ENCODE measurements around the gene PDE4B.

Gene PDE4B

DNA sequence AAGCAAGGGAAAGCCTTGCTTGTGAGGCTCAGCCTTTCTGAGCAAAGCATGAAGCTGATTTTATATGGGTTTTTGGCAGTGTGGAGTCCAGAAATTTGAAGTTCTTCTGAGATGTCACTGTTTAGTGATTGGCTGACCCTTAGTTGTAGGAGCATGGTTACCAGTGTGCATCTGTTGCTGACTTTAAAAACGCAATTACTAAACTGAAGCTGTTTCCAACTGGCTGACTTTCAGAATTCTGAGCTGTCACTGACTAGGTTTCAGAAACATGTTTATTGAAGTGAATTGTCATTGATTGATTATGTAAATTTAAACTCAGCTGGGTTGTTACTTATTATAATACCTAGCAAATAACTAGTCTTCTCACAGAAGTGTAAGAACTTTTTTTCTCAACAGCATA lies 89.4 kb downstream of the PDE4B start:
- DNase-seq (ENCODE audit: low read depth) = no peak

GRCh38 chr1:65889441-65889840 lies 96.7 kb downstream of the PDE4B start:
- DNase-seq (ENCODE audit: low read depth) = no peak

DNA sequence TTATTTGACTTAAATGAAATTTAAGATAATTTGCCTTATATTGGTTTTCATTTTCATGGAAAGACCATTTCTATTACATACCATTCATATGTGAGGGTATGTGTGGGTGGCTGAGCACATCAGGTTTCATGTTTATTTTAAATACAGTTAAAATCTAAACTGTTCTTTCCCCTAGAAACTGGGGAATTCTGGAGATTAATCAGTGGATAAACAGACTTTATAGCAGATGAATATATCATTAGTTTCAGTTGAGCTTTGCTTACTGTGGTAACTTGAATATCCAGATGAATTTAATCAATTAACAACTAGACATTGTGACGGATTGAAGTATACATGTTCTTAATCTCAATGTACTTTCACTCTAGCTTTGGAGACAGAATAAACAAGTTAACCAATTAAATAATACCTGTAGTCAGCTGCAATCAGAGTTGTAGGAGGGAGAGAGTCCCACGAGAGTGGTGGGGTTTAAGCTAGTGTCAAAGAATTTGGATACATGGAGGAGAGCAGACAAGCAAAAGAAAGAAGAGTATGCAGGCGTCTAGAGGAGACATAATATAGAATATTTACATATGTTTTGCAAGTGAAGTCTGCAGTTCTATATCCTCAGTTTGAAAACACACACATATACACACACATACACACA lies 97.6 kb downstream of the PDE4B start:
- no peak for DNase-seq (ENCODE audit: low read depth)

GRCh38 chr1:65894738-65895605 lies 102.3 kb downstream of the PDE4B start:
- DNase-seq (ENCODE audit: low read depth) = no peak

DNA sequence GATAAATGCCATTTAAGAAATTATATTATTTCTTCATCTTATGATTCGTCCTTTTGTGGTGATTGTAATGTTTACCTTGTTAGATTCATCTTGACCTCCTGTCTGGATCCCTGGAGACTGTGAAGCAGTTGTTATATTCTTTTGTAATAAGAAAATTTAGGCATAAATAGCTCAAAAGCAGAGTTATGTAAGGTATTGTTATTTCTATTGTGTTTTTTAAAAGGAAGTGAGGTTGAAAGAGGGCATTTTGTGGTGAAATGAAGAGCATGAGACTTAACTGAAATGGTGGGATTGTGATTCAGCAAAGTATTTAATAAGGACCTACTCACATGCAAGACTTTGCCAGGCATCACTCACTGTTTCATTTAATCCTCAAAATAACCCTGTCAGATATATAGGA lies 104.0 kb downstream of the PDE4B start:
- no peak for DNase-seq (ENCODE audit: low read depth)

- no peak for DNase-seq (ENCODE audit: low read depth)
Observed at GRCh38 chr1:65897485-65897884, 104.8 kb downstream of the PDE4B start.

- no peak for DNase-seq (ENCODE audit: low read depth)
Observed at GRCh38 chr1:65904681-65905083, 112.0 kb downstream of the PDE4B start.

DNA sequence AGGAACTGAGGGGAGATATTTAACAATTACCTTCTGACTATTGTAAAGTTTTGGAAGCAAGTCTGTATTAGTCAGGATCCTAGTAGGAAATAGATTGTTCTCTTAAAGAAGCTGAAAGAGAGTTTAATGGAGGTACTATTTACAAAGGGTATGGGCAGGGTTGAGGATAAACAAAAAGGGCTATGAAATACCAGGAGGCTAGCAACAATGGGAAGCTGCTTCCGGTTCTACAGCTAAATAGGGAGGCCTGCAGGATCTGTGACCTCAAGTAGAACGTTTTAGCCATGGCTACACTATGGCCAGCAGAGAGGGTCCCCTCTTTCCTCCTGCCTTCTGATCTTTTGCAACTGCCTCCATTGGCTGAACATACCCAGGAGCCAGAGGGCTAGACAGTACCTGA lies 117.7 kb downstream of the PDE4B start:
- DNase-seq (ENCODE audit: low read depth) = no peak

DNA sequence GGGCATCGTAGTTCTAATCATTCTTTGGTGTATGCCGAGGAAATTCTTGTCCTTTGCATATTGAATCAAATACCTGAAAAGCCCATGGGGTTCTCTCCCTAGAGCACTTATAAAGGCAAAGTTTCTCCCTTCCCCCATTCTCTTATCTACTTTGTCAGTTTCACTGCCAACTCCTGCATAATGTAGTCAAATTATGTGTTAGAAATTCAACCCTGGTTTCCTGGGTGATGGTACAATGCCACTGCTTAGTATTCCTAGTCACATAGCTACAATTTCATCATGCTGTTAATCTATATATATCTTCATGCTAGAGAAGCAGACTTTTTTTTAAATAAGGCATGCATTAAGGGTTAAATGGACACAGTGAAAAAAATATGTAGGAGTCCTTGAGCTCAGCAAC lies 119.0 kb downstream of the PDE4B start:
- no peak for DNase-seq (ENCODE audit: low read depth)

DNA sequence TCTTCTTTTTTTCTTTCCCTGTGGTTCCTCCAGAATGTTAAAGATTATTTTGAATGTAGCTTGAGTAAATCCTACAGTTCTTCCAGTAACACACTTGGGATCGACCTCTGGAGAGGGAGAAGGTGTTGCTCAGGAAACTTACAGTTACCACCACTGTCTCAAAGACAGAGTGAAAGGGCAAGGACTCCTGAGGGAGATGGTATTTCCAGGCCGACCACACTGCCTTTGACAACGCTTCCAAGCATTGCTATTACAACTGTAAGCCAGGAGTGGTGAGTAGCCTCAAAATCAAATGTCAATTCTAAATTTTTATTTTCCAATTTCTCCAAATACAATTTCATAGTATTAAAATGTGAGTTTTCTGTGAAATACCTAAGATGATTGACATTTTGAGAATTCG lies 125.9 kb downstream of the PDE4B start:
- DNase-seq (ENCODE audit: low read depth) = no peak

- no peak for DNase-seq (ENCODE audit: low read depth)
Observed at GRCh38 chr1:65921446-65921845, 128.8 kb downstream of the PDE4B start.

DNA sequence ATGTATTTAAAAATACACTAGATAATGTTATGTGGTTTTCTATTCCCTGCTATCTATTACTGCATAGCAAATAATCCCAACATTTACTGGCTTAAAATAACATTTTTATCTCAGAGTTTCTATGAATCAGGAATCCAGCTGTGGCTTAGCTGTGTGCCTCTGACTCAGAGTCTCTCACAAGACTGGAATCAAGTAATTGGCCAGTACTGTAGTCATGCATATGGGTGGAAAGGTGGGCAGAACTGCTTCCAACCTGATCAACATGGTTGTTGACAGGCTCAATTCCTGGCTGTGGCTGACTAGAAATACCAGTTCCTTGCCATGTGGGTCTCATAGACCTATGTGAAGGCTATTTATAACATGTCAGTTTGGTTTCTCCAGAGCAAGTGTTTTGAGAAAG lies 131.8 kb downstream of the PDE4B start:
- no peak for DNase-seq (ENCODE audit: low read depth)

GRCh38 chr1:65938506-65938905 lies 145.8 kb downstream of the PDE4B start:
- no peak for DNase-seq (ENCODE audit: low read depth)

DNA sequence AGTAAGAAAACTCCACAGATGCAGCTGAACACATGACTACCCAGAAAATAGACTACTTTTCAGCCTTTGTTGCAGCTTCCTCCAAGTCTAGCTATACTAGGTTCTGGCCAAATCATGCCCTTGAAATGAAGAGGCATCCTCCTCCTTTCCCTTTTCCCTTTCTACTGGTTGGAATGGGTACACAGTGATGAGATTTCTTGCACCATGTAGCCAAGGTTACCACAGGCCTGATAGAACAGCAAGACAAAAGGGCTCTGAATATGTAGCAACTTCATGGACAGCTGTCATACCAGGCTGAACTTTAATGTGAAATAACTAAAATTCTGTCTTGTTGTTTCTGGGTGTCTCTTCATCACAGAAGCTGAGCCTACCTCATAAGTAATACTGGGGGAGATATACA lies 146.5 kb downstream of the PDE4B start:
- DNase-seq (ENCODE audit: low read depth) = no peak

DNA sequence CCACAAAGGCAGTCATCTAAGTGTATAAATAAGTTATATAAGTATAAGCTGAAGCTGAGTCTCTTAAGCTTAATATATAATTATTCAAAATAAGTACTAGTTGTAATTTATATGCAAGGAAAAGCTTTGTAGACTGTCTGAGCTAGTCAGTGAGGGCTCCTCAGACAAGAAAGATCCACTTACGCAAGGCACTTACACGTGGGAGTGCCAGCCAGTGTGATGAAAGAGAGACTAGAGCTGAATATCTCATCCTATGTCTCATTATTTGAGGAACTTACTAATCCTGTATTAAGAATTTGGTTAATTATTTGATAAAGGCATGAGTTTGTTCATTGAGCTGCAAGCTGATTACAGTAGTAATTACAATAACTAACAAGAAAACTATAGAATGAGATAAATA lies 146.9 kb downstream of the PDE4B start:
- DNase-seq (ENCODE audit: low read depth) = no peak

DNA sequence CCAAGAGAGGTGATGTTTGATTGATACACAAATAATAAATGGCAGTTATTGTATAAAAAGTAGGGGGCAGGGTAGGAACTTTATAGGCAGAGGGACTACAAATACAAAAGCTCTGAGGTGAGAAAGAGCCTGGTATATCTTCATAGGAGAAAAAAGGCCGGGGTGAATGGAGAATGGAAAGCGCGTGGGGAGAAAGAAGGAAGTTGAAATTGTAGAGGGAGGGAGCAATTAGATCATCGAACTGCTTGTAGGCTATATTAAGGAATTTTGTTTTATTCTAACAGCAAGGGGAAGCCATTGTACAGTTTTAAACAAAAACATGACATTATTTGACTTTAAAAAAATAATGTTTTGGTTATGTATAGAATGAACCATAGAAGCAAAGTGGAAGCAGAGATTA lies 147.4 kb downstream of the PDE4B start:
- no peak for DNase-seq (ENCODE audit: low read depth)

DNA sequence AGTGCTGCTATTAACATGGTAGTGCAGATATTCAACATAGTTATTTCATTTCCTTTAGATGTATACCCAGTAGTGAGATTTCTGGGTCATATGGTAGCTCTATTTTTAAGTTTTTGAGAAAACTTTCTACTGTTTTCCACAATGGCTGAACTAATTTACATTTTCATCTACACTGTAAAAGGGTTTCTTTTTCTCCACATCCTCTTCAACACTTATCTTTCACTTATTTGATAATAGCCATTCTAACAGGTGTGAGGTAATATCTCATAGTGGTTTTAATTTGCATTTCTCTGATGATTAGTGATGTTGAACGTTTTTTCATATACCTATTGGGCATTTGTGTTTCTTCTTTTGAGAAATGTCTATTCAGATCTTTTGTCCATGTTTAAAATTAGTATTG lies 149.8 kb downstream of the PDE4B start:
- DNase-seq (ENCODE audit: low read depth) = no peak

DNA sequence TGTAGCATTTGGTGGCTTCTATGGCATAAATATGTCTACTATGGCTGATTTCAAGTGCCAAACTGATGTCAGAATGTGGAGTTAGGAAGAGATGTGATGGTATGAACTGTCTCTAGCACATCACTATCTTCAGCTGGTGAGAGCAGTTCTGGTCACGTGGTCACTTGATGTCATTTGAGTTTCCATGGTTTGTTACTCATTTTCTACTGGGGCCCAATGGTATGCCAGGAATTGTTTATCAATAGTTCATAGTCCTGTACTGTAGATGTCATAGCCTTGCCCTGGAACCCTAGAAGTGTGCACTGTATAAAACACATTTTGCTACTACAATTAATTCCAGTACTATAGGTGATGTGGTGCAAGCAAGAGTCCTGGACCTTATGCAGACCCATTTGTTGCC lies 153.7 kb downstream of the PDE4B start:
- no peak for DNase-seq (ENCODE audit: low read depth)

DNA sequence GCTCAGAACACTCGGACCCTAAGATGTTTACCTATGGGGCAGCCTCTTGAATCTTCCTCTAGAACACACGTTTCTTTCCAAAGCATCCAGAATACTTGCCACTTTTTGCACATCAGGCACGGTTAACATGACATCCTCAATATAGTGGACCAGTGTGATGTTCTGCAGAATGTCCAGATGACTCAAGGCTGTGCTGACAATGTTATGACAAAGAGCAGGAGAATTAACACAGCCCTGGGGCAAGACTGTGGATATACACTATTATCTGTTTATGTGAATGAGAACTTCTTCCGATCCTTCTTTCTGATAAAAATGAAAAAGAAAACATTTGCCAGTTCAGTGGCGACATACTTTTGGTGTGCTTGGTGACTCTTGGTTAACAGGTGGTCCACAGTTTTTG lies 154.3 kb downstream of the PDE4B start:
- DNase-seq (ENCODE audit: low read depth) = no peak

- DNase-seq (ENCODE audit: low read depth) = no peak
Observed at GRCh38 chr1:65948609-65949229, 156.0 kb downstream of the PDE4B start.

- DNase-seq (ENCODE audit: low read depth) = no peak
Observed at GRCh38 chr1:65949230-65949626, 156.5 kb downstream of the PDE4B start.

DNA sequence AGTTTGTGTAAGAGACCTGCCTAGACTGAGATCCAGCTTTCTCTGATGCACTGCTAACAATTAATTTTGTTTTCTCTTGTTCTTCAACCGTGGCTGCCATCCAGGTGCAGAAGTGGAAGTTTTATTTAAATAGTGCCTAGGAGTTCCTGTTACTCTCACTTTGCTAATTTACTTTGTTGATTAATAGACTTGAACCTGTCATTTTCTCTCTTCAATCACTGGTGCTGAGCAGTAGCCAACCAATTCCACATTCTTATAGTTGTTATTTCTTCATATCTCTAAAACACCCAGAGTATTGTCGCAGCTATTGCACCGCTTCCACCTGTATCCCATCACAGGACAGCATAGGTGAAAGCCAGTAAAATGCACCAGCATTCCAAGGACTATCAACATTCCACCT lies 157.2 kb downstream of the PDE4B start:
- DNase-seq (ENCODE audit: low read depth) = no peak

DNA sequence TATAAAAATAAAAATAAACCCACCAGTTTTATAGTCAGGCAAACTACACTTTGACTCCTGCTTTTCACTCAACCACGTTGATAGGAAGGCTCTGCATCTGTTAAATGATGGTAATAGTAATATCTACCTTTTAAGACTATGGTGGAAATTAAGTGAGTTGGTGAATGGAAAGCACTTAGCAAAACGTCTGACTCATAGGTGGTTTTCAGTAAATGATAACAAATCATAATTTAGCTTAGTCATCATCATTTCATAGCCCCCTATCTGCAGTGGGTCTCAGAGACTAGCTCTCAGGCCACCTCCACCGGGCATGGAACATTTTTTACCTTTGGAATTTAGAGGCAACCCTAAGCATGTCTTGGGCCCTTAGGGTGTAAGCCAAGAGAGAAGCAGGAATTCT lies 160.0 kb downstream of the PDE4B start:
- DNase-seq (ENCODE audit: low read depth) = no peak
